Uterus (tissue), 2 donors: ENCODE results near the gene MMP20.

ENCODE experiments used
- POLR2A ChIP-seq, 2 donors: fragments of 450-650 bp; IDR thresholded peaks; one replicate each; pipeline ENCODE4 v1.6.1; 2016; ENCODE audit warnings: antibody characterized with exemption in 2 of 2, mild to moderate bottlenecking in 1 of 2, moderate library complexity in 1 of 2
- TF ChIP-seq, protein P1 (sequence below), 4 experiments: fragments of 200-600 bp in 2 of 4; fragments of 450-650 bp in 2 of 4; sonication (generic) in 2 of 4; IDR thresholded peaks; one replicate each; pipeline ENCODE4 v1.5.1; 2016 to 2019; ENCODE audit warnings: antibody characterized with exemption in 4 of 4, mild to moderate bottlenecking in 2 of 4, moderate library complexity in 1 of 4

DNA sequence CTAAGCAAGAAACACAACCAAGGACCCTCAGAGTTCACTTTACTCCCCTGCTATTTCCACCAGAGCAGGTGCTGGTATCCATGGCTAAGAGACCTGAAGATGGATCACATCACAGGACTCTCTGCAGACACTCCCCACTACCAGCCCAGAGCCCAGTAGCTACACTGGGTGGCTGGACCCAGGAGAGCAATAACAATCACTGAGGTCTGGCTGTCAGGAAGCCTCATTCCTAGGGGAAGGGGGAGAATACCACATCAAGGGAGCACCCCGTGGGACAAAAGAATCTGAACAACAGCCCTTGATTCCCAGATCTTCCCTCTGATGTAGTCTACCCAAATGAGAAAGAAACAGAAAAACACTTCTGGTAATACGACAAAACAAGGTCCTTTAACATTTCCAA lies 85.6 kb downstream of the MMP20 start:
- TF ChIP-seq, protein P1, sequence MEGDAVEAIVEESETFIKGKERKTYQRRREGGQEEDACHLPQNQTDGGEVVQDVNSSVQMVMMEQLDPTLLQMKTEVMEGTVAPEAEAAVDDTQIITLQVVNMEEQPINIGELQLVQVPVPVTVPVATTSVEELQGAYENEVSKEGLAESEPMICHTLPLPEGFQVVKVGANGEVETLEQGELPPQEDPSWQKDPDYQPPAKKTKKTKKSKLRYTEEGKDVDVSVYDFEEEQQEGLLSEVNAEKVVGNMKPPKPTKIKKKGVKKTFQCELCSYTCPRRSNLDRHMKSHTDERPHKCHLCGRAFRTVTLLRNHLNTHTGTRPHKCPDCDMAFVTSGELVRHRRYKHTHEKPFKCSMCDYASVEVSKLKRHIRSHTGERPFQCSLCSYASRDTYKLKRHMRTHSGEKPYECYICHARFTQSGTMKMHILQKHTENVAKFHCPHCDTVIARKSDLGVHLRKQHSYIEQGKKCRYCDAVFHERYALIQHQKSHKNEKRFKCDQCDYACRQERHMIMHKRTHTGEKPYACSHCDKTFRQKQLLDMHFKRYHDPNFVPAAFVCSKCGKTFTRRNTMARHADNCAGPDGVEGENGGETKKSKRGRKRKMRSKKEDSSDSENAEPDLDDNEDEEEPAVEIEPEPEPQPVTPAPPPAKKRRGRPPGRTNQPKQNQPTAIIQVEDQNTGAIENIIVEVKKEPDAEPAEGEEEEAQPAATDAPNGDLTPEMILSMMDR (IDR thresholded peaks at IDR 0.05), result no peak
- TF ChIP-seq POLR2A (IDR thresholded peaks at IDR 0.05), result no peak
